ENCODE data around the gene RPS27. TPM values are rescaled to one million over a fixed set of nuclear protein-coding genes. Genes with fewer than 3 reads are reported as not detected.

Gene RPS27
- total and polyA plus RNA-seq, 2 of the 13 experiments (the other 11 are each of a cell fraction or from before 2014, with no cell fraction given): 3,737 to 9,964 TPM

DNA sequence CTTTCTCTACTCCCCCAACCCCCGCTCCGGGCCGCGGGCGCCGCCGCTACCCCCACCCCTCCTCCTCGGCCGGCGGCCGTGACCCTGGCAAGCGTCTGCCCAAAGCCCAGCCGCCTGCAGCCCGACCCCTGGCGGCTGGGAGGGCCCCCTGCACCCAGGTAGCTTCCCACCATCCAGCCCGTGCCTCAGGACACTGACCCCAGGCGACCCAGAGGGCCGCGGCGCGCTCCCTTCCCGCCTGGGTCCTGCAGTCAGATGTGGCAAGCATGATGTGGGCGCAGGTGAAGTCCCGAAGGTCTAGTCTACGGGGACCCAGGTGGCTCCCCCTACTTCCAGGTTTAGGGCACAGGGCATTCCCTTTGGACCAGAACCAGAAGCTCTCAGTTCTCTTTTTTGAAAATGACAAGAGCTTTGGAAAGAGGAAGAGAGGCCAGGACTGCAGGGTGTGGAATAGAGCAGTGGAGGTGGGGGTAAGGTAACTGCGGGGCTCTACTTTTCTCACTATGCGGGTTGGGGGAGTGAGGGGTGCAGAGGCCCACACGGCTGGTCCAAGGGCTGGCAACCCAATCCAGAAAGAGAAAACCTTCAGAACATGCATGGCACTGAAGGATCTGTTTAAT is 43.8 kb upstream of the RPS27 start, which contains the start of gene DENND4B:
Gene DENND4B (minus strand): TSS at position 97 of the 620 bp plus-strand sequence. CDS start 2,344 bp downstream, outside the sequence.
- 27% methylated on average over 9 of the region's 28 CpGs for WGBS (ENCODE audit: low lambda C conversion rate)
- TF ChIP-seq ZZZ3 (CRISPR knock-in tag; IDR thresholded peaks at IDR 0.05; ENCODE audit: borderline replicate concordance) (peak; percentile 70; the same call in 1 of the 2 replicates), SPEN (CRISPR knock-in tag; IDR thresholded peaks at IDR 0.05; ENCODE audit: low read depth) (peak; percentile 65), KLF11 (CRISPR knock-in tag; IDR thresholded peaks at IDR 0.05) (no peak), GTF3A (CRISPR knock-in tag; conservative IDR thresholded peaks at IDR 0.05) (no peak), MAFK (conservative IDR thresholded peaks at IDR 0.05 in 1 of 2, IDR thresholded peaks at IDR 0.05 in 1 of 2; ENCODE audit: low read length in 2 of 2) (no peak), SMYD3 (CRISPR knock-in tag; IDR thresholded peaks at IDR 0.05) (no peak), ZNF883 (CRISPR knock-in tag; IDR thresholded peaks at IDR 0.05; ENCODE audit: not compliant biosample characterization) (no peak), ZNF501 (CRISPR knock-in tag; IDR thresholded peaks at IDR 0.05) (no peak), ZNF136 (CRISPR knock-in tag; IDR thresholded peaks at IDR 0.05; ENCODE audit: low read depth) (0 out of 2 replicates have a peak, but pooled peaks have one; percentile 73), CHD2 (IDR thresholded peaks at IDR 0.05; ENCODE audit: low read depth, low read length) (no peak), ZNF598 (CRISPR knock-in tag; IDR thresholded peaks at IDR 0.05; ENCODE audit: borderline replicate concordance) (no peak), SAP130 (CRISPR knock-in tag; IDR thresholded peaks at IDR 0.05; ENCODE audit: low read depth) (peak; percentile 68), ZNF484 (CRISPR knock-in tag; IDR thresholded peaks at IDR 0.05; ENCODE audit: borderline replicate concordance, low read depth) (no peak), ZNF460 (CRISPR knock-in tag; IDR thresholded peaks at IDR 0.05; ENCODE audit: borderline replicate concordance) (no peak), SALL2 (CRISPR knock-in tag; IDR thresholded peaks at IDR 0.05) (0 out of 2 replicates have a peak, but pooled peaks have one; percentile 47), ZKSCAN5 (CRISPR knock-in tag; IDR thresholded peaks at IDR 0.05) (no peak), EHMT2 (IDR thresholded peaks at IDR 0.05; ENCODE audit: borderline replicate concordance, low read depth, low read length) (no peak)
- TF ChIP-seq, protein P1, sequence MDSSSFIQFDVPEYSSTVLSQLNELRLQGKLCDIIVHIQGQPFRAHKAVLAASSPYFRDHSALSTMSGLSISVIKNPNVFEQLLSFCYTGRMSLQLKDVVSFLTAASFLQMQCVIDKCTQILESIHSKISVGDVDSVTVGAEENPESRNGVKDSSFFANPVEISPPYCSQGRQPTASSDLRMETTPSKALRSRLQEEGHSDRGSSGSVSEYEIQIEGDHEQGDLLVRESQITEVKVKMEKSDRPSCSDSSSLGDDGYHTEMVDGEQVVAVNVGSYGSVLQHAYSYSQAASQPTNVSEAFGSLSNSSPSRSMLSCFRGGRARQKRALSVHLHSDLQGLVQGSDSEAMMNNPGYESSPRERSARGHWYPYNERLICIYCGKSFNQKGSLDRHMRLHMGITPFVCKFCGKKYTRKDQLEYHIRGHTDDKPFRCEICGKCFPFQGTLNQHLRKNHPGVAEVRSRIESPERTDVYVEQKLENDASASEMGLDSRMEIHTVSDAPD (CRISPR knock-in tag; IDR thresholded peaks at IDR 0.05): 0 out of 2 replicates have a peak, but pooled peaks have one; percentile 9
- TF ChIP-seq, protein P2, sequence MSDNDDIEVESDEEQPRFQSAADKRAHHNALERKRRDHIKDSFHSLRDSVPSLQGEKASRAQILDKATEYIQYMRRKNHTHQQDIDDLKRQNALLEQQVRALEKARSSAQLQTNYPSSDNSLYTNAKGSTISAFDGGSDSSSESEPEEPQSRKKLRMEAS (IDR thresholded peaks at IDR 0.05): peak; percentile 45; the same call in 1 of the 2 replicates
- TF ChIP-seq, protein P3, sequence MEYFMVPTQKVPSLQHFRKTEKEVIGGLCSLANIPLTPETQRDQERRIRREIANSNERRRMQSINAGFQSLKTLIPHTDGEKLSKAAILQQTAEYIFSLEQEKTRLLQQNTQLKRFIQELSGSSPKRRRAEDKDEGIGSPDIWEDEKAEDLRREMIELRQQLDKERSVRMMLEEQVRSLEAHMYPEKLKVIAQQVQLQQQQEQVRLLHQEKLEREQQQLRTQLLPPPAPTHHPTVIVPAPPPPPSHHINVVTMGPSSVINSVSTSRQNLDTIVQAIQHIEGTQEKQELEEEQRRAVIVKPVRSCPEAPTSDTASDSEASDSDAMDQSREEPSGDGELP (IDR thresholded peaks at IDR 0.05; ENCODE audit: borderline replicate concordance, low read depth): peak; percentile 54; the same call in 1 of the 2 replicates
- TF ChIP-seq, protein P4, sequence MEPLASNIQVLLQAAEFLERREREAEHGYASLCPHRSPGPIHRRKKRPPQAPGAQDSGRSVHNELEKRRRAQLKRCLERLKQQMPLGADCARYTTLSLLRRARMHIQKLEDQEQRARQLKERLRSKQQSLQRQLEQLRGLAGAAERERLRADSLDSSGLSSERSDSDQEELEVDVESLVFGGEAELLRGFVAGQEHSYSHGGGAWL (CRISPR knock-in tag; IDR thresholded peaks at IDR 0.05): peak; percentile 37; the same call in 1 of the 2 replicates

More for the DNA sequence above, 43.8 kb upstream of the RPS27 start, which contains the start of gene DENND4B:
- peaks cover 14 to 51% of the 10 kb centered on the region in 2 experiments for H3K36me3 ChIP-seq (replicated peaks in 1 of 2; ENCODE audit: control insufficient read depth in 1 of 2, insufficient read depth in 2 of 2, low read length in 2 of 2)
- no peaks in the 10 kb centered on the region for H4K20me1 ChIP-seq (ENCODE audit: insufficient read depth, low read length)
- H3K79me2 ChIP-seq (ENCODE audit: insufficient read depth, low read length): peaks cover 11% of the 10 kb centered on the region
- peaks cover 40% of the 10 kb centered on the region for H3K4me1 ChIP-seq (ENCODE audit: insufficient read depth, low read length)
- peak within 1 kb of the TSS; percentile 87 for H3K4me2 ChIP-seq (ENCODE audit: low read depth, low read length)
- ATAC-seq (peak; percentile 93), FAIRE-seq (no peak), DNase-seq (ENCODE audit: low spot score) (peak; percentile 75)
- POLR2A ChIA-PET: interaction anchor here (0.8 to 5.3 kb wide), 15 partner anchors 9 to 165 kb away, joined by 3 to 43 read pairs (median 8); partner anchors contain the start of genes CREB3L4, CRTC2, GATAD2B and JTB
- no peaks in the 10 kb centered on the region for H3K27me3 ChIP-seq (ENCODE audit: control insufficient read depth in 1 of 2, insufficient read depth in 2 of 2, low read length in 2 of 2)
- in situ Hi-C loops (cut with HindIII; ENCODE audit: extremely low pct_ligation_motif_present, low pct_unique_long_range_greater_than_20kb): loop anchor here (10.0 kb wide), 1 partner anchor 122 kb away; no protein-coding TSS in a partner anchor
- H3K27ac ChIP-seq (ENCODE audit: extremely low read length, insufficient read depth, low read length): peak within 1 kb of the TSS; percentile 71
- intact Hi-C loops (cut with micrococcal nuclease; ENCODE audit: unreplicated experiment): loop anchor here (1.0 to 5.0 kb wide), 3 partner anchors 40 to 326 kb away; partner anchors contain the start of genes HAX1 and RAB13
- peak within 1 kb of the TSS; percentile 82 for H3K9ac ChIP-seq (ENCODE audit: insufficient read depth, low read depth, low read length)
- peak within 1 kb of the TSS; percentile 71 to 98 (median 81) for H3K4me3 ChIP-seq (replicated peaks in 1 of 3; ENCODE audit: insufficient read depth in 1 of 3, low read depth in 2 of 3, low read length in 3 of 3)
- no TSS peak for BruUV-seq (replicated peaks)
- H2AFZ ChIP-seq (ENCODE audit: low read length): no peak within 1 kb of the TSS
- CTCF ChIA-PET (ENCODE audit: low intra/inter-chr PET ratio, low total read pairs): interaction anchor here (0.5 to 2.2 kb wide), 3 partner anchors 40 to 150 kb away, joined by 3 to 7 read pairs (median 3); partner anchors contain the start of gene RAB13
- no peaks in the 10 kb centered on the region for H3K9me3 ChIP-seq (ENCODE audit: low read length)
